Mucosa of rectum (tissue), 2 donors: ENCODE measurements around the gene MACROD2.

Experiments
- H3K27ac ChIP-seq, 2 donors: one replicate each; pipeline ENCODE4 v1.7.0; 2013; ENCODE audit warnings: inconsistent platforms in 2 of 2, low read depth in 2 of 2, low read length in 2 of 2
- H3K27me3 ChIP-seq, 2 donors: one replicate each; pipeline ENCODE4 v1.7.0; 2013; ENCODE audit warnings: low read length in 2 of 2; ENCODE audit not compliant: control insufficient read depth in 2 of 2, insufficient read depth in 2 of 2
- H3K36me3 ChIP-seq, 2 donors: one replicate each; pipeline ENCODE4 v1.7.0; 2013; ENCODE audit warnings: low read length in 2 of 2; ENCODE audit not compliant: control insufficient read depth in 2 of 2, insufficient read depth in 2 of 2
- H3K4me1 ChIP-seq, 2 donors: one replicate each; pipeline ENCODE4 v1.7.0; 2013; ENCODE audit warnings: low read length in 2 of 2, mild to moderate bottlenecking in 1 of 2; ENCODE audit not compliant: control insufficient read depth in 2 of 2, insufficient read depth in 2 of 2
- H3K4me3 ChIP-seq, 2 donors: one replicate each; pipeline ENCODE4 v1.7.0; 2013; ENCODE audit warnings: low read length in 2 of 2
- H3K9ac ChIP-seq, 2 donors: one replicate each; pipeline ENCODE4 v1.7.0; 2013; ENCODE audit warnings: low read length in 2 of 2, low read depth in 1 of 2, mild to moderate bottlenecking in 1 of 2
- H3K9me3 ChIP-seq, 2 donors: one replicate each; pipeline ENCODE4 v1.7.0; 2013; ENCODE audit warnings: low read length in 2 of 2; ENCODE audit not compliant: control insufficient read depth in 2 of 2
- donor health status: healthy.
- donor health status: Normal muscosa, but diverticular disease.

Gene MACROD2

DNA sequence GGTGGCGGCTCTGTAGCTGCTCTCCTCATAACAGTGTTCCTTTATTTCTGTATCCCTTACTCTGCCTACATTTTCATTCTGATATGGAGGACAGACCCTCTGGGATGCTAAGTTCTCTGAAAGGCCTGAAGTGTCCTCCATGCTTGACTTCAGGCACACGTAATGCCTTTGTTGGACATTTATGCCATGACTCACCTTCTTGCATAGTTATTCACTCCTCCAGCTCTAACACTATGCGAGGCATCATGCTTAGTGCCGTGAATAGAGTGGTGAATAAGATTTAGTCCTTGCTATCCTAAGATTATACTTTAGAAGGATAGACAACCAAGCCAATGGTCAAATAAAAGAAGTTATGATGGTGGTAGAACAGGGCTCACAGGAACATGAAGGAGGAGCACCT is 1103.0 kb downstream of the MACROD2 start:
- no peaks in the 10 kb centered on the region for H3K36me3 ChIP-seq
- no peaks in the 10 kb centered on the region for H3K4me1 ChIP-seq
- no peaks in the 10 kb centered on the region for H3K27me3 ChIP-seq
- H3K9ac ChIP-seq = no peak overlapping the region
- H3K4me3 ChIP-seq = no peak overlapping the region
- H3K9me3 ChIP-seq = no peaks in the 10 kb centered on the region
- H3K27ac ChIP-seq = no peak overlapping the region

GRCh38 chr20:15099130-15099529 is 1103.8 kb downstream of the MACROD2 start:
- no peak overlapping the region for H3K27ac ChIP-seq
- H3K4me1 ChIP-seq = no peaks in the 10 kb centered on the region
- no peak overlapping the region for H3K9ac ChIP-seq
- no peaks in the 10 kb centered on the region for H3K27me3 ChIP-seq
- H3K4me3 ChIP-seq = no peak overlapping the region
- no peaks in the 10 kb centered on the region for H3K36me3 ChIP-seq
- H3K9me3 ChIP-seq = no peaks in the 10 kb centered on the region

DNA sequence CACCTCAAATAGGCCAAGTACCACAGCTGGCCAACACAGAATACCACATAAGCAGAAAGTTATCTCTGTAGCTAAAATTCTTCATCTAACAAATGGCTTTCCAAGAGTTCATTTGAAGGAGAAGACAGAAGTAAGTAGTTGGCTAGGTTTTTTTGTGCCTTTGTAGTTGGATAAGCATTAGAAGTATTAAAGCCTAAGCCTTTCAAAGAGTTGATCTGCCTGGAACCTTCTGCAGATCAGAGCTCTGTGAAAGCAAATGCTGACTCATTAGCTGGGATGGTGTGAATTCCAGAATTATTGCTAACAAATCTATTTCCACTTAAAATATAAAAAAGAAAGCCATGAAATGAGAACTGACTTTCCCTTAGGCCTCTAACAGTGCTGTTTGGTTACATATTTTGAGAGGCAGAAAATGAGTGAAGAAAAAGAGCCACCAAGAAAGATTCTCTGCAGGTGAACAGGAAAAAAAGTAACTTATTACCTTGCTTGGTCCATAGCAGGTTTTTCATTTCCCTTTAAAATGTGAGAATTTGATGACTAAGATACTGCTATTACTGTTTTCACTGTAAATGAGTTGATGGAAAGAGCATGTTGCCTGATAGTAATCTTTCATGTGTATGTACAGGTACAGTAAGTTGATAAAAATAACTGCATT is 1105.3 kb downstream of the MACROD2 start:
- H3K36me3 ChIP-seq = no peaks in the 10 kb centered on the region
- no peaks in the 10 kb centered on the region for H3K4me1 ChIP-seq
- no peaks in the 10 kb centered on the region for H3K9me3 ChIP-seq
- no peak overlapping the region for H3K9ac ChIP-seq
- H3K4me3 ChIP-seq = no peak overlapping the region
- no peaks in the 10 kb centered on the region for H3K27me3 ChIP-seq
- no peak overlapping the region for H3K27ac ChIP-seq

GRCh38 chr20:15107931-15108330 is 1112.6 kb downstream of the MACROD2 start:
- no peak overlapping the region for H3K9ac ChIP-seq
- no peak overlapping the region for H3K27ac ChIP-seq
- no peak overlapping the region for H3K4me3 ChIP-seq
- no peaks in the 10 kb centered on the region for H3K27me3 ChIP-seq
- no peaks in the 10 kb centered on the region for H3K9me3 ChIP-seq
- no peaks in the 10 kb centered on the region for H3K36me3 ChIP-seq
- no peaks in the 10 kb centered on the region for H3K4me1 ChIP-seq

DNA sequence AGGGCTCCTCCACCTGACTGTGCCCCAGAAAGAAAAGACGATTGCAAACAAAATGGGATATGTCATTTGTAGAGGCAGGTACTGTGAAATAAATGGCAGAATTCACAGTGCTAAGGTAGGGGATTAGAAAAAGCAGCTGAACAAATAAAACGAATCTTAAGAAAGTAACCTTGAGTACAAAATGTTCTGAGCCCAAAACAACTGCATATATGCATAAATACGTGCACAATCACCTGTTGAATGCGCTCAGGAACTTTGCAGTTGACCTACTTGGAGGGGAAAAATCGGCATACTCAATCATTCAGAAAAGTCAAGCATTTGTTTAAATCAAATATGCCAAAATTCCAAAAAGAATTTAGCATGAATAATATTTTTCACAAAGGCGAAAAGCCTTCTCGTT is 1114.2 kb downstream of the MACROD2 start:
- Histone ChIP-seq H3K4me1 (no peaks in the 10 kb centered on the region), H3K36me3 (no peaks in the 10 kb centered on the region), H3K4me3 (no peak overlapping the region), H3K9me3 (no peaks in the 10 kb centered on the region), H3K9ac (no peak overlapping the region), H3K27me3 (no peaks in the 10 kb centered on the region), H3K27ac (no peak overlapping the region)

GRCh38 chr20:15111654-15112053 is 1116.3 kb downstream of the MACROD2 start:
- no peak overlapping the region for H3K27ac ChIP-seq
- no peaks in the 10 kb centered on the region for H3K27me3 ChIP-seq
- H3K9ac ChIP-seq = no peak overlapping the region

GRCh38 chr20:15113144-15113773 is 1117.9 kb downstream of the MACROD2 start:
- no peaks in the 10 kb centered on the region for H3K9me3 ChIP-seq
- no peak overlapping the region for H3K27ac ChIP-seq
- no peaks in the 10 kb centered on the region for H3K4me1 ChIP-seq
- no peaks in the 10 kb centered on the region for H3K27me3 ChIP-seq
- no peak overlapping the region for H3K4me3 ChIP-seq
- no peak overlapping the region for H3K9ac ChIP-seq
- no peaks in the 10 kb centered on the region for H3K36me3 ChIP-seq

More at GRCh38 chr20:15111654-15112053, 1116.3 kb downstream of the MACROD2 start:
- H3K4me1 ChIP-seq = no peaks in the 10 kb centered on the region
- no peaks in the 10 kb centered on the region for H3K9me3 ChIP-seq
- H3K4me3 ChIP-seq = no peak overlapping the region
- no peaks in the 10 kb centered on the region for H3K36me3 ChIP-seq

GRCh38 chr20:15119852-15120487 is 1124.7 kb downstream of the MACROD2 start:
- H3K4me1 ChIP-seq = no peaks in the 10 kb centered on the region
- no peak overlapping the region for H3K27ac ChIP-seq
- H3K9ac ChIP-seq = no peak overlapping the region
- no peaks in the 10 kb centered on the region for H3K9me3 ChIP-seq
- H3K4me3 ChIP-seq = no peak overlapping the region
- H3K36me3 ChIP-seq = no peaks in the 10 kb centered on the region
- H3K27me3 ChIP-seq = no peaks in the 10 kb centered on the region

DNA sequence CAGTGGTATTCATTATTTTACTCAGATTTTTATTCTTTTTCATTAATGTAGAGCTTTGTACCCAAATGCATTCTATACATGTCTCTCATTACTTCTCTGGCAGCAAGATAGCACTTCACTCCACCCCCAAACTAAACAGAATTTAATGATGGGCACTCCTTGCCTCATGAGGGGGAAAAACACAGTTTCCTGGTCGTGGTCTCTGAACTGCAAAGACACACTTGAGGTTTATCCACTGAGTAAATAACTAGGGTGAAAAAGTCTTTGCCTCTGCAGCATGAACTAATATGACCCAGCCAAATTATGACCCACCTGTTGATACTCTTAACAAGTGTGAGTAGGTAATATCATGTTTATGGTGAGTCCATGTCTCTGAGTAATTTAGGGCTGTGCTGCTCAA is 1127.3 kb downstream of the MACROD2 start:
- Histone ChIP-seq H3K4me1 (no peaks in the 10 kb centered on the region), H3K27me3 (no peaks in the 10 kb centered on the region), H3K27ac (no peak overlapping the region)

GRCh38 chr20:15131176-15131575 is 1135.9 kb downstream of the MACROD2 start:
- Histone ChIP-seq H3K36me3 (no peaks in the 10 kb centered on the region), H3K9me3 (no peaks in the 10 kb centered on the region), H3K4me3 (no peak overlapping the region), H3K27me3 (no peaks in the 10 kb centered on the region), H3K27ac (no peak overlapping the region), H3K4me1 (no peaks in the 10 kb centered on the region), H3K9ac (no peak overlapping the region)

More for the DNA sequence above, 1127.3 kb downstream of the MACROD2 start:
- H3K36me3 ChIP-seq = no peaks in the 10 kb centered on the region
- no peaks in the 10 kb centered on the region for H3K9me3 ChIP-seq
- no peak overlapping the region for H3K4me3 ChIP-seq
- no peak overlapping the region for H3K9ac ChIP-seq
